Measurements from ENCODE around the gene RUNDC3A. TPM values are rescaled to one million over a fixed set of nuclear protein-coding genes. Genes with fewer than 3 reads are reported as not detected.
"Not testable (repeated sequence)": the region's sequence is repeated elsewhere in the genome, so short reads cannot be mapped to it uniquely, and the experiment has no call there.

The RUNDC3A gene
- total RNA-seq, 1 experiment from 2014 or later = 1.5 TPM

DNA sequence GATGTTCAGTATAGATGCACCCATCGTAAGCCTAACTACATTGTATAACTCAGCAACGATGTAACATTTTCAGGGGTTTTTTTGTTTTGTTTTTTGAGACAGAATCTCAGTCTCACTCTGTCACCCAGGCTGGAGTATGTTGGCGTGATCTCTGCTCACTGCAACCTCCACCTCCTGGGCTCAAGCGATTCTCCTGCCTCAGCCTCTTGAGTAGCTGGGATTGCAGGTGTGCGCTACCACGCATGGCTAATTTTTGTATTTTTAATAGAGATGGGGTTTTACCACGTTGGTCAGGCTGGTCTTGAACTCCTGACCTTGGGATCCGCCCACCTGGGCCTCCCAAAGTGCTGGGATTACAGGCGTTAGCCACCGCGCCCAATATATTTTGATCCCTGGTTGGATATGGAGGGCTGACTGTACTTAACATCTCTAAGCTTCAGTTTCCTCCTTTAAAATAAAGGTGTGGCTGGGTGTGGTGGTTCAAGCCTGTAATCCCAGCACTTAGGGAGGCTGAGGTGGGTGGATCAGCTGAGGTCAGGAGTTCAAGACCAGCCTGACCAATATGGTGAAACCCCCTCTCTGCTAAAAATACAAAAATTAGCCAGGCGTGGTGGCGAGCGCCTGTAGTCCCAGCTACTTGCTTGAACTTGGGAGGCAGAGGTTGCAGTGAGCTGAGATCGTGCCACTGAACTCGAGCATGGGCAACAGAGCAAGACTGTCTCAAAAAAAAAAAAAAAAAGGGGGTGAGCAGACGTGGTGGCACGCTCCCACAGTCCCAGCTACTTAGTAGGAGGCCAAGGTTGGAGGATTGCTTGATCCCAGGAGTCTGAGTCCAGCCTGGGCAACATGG lies 39.0 kb downstream of the RUNDC3A start:
- H4K20me1 ChIP-seq (ENCODE audit: insufficient read depth, low read depth, low read length) = not testable (repeated sequence)

DNA sequence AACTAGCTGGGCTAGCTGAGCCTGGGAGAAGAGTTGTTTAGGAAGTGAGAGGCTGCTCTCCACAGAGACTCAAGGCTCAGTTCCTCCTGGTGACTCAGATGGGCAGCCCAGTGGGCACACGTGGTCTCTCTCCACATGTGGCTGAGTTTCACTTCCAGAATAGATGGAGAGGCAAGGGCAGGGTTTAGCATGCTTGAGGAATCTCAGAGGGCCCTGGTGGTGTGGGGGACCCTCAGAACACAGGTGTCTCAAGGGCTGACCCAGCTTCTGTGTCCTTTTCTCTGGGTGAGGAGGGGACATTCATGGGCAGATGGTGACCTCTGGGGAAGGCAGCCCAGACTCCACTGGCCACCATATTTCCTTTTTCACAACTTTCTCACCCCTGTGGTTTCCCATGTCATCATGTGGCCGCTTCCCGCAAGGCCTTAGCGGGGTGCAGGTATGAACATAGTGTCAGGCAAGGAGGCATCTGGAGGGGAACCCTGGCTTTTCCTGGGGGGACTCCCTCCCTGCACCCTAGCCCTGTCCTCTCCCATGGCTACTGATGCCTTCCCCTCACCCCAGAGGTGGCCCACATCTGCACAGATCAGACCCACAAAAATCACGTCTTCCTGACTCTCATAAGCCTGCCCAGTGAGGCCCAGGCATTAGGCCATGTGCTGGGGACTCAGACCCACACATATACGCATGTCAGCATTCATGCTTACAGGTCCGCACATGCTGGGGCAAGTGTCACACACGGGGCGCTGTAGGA lies 40.0 kb downstream of the RUNDC3A start:
- Histone ChIP-seq H3K27ac (ENCODE audit: low read length) (peak overlapping the region; percentile 95), H3K36me3 (ENCODE audit: insufficient read depth, low read length) (peaks cover 4% of the 10 kb centered on the region), H3K9ac (ENCODE audit: low read length) (peak overlapping the region; percentile 63)

More for the DNA sequence above, 39.0 kb downstream of the RUNDC3A start:
- H3K9ac ChIP-seq (ENCODE audit: low read length) = peak overlapping the region; percentile 63
- peak overlapping the region; percentile 95 for H3K27ac ChIP-seq (ENCODE audit: low read length)
- H3K27me3 ChIP-seq (ENCODE audit: low read length); H3K9me2 ChIP-seq (replicated peaks; ENCODE audit: insufficient read depth, low read length); H3K36me3 ChIP-seq (ENCODE audit: insufficient read depth, low read length); H3K79me2 ChIP-seq (ENCODE audit: low read length); H3K9me3 ChIP-seq (ENCODE audit: low read length): not testable (repeated sequence)
- H3K4me3 ChIP-seq (ENCODE audit: low read length) = peak overlapping the region; percentile 77; the same call in 1 of the 2 replicates
- peak overlapping the region; percentile 90 for H3K4me2 ChIP-seq (ENCODE audit: low read depth, low read length, poor library complexity, severe bottlenecking)
- H3K4me1 ChIP-seq (ENCODE audit: low read length) = peaks cover 43% of the 10 kb centered on the region
- H2AFZ ChIP-seq (ENCODE audit: low read length) = 0 out of 2 replicates have a peak overlapping the region, but pooled peaks have one; percentile 5
- peak; percentile 70 for DNase-seq

DNA sequence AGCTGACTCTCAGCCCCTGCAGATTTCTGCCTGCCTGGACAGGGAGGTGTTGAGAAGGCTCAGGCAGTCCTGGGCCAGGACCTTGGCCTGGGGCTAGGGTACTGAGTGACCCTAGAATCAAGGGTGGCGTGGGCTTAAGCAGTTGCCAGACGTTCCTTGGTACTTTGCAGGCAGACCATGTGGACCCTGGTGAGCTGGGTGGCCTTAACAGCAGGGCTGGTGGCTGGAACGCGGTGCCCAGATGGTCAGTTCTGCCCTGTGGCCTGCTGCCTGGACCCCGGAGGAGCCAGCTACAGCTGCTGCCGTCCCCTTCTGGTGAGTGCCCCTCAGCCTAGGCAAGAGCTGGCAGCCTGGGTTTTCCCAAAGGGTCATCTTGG lies 40.6 kb downstream of the RUNDC3A start:
- Histone ChIP-seq H2AFZ (ENCODE audit: low read length) (no peak overlapping the region), H3K9me3 (ENCODE audit: low read length) (no peaks in the 10 kb centered on the region), H3K4me1 (ENCODE audit: low read length) (peaks cover 46% of the 10 kb centered on the region), H3K9ac (ENCODE audit: low read length) (peak overlapping the region; percentile 63), H3K27ac (ENCODE audit: low read length) (peak overlapping the region; percentile 95), H3K36me3 (ENCODE audit: insufficient read depth, low read length) (peaks cover 4% of the 10 kb centered on the region), H3K4me2 (ENCODE audit: low read depth, low read length, poor library complexity, severe bottlenecking) (peak overlapping the region; percentile 90), H4K20me1 (ENCODE audit: insufficient read depth, low read depth, low read length) (no peaks in the 10 kb centered on the region), H3K4me3 (ENCODE audit: low read length) (no peak overlapping the region), H3K27me3 (ENCODE audit: low read length) (no peaks in the 10 kb centered on the region), H3K79me2 (ENCODE audit: low read length) (peaks cover 8% of the 10 kb centered on the region), H3K9me2 (replicated peaks; ENCODE audit: insufficient read depth, low read length) (no peaks in the 10 kb centered on the region)
- no peak for DNase-seq

More for the DNA sequence above, 40.0 kb downstream of the RUNDC3A start:
- Histone ChIP-seq H3K4me1 (ENCODE audit: low read length) (peaks cover 46% of the 10 kb centered on the region), H2AFZ (ENCODE audit: low read length) (0 out of 2 replicates have a peak overlapping the region, but pooled peaks have one; percentile 5), H3K9me2 (replicated peaks; ENCODE audit: insufficient read depth, low read length) (no peaks in the 10 kb centered on the region), H3K27me3 (ENCODE audit: low read length) (no peaks in the 10 kb centered on the region), H3K4me3 (ENCODE audit: low read length) (peak overlapping the region; percentile 2; the same call in 1 of the 2 replicates), H3K9me3 (ENCODE audit: low read length) (no peaks in the 10 kb centered on the region), H3K79me2 (ENCODE audit: low read length) (peaks cover 8% of the 10 kb centered on the region), H4K20me1 (ENCODE audit: insufficient read depth, low read depth, low read length) (no peaks in the 10 kb centered on the region), H3K4me2 (ENCODE audit: low read depth, low read length, poor library complexity, severe bottlenecking) (peak overlapping the region; percentile 90)
- DNase-seq = peak; percentile 93

DNA sequence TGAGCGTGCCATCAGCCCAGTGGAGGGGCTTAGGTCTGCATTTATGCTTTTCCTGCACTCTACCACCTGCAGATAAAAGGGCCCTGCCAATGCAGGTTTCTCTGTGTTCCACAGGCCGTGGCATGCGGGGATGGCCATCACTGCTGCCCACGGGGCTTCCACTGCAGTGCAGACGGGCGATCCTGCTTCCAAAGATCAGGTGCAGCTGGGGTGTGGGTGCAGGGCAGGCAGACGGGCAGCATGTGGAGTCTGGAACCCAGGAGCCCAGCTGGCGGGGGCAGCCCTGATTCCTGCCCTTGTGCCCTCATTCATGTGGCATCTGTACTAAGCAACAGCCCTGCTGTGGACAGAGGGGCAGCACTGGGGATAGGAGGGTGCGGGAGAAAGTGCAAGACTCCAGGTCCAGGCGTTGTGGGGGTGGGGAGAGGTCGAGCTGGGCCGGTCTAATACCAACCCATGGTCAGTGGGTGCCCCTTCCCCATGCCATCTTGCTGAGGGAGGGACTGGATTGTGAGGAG lies 41.2 kb downstream of the RUNDC3A start:
- Histone ChIP-seq H3K4me3 (ENCODE audit: low read length) (no peak overlapping the region), H3K27ac (ENCODE audit: low read length) (peak overlapping the region; percentile 95), H3K9me3 (ENCODE audit: low read length) (no peaks in the 10 kb centered on the region), H3K9me2 (replicated peaks; ENCODE audit: insufficient read depth, low read length) (no peaks in the 10 kb centered on the region), H3K4me2 (ENCODE audit: low read depth, low read length, poor library complexity, severe bottlenecking) (no peak overlapping the region), H2AFZ (ENCODE audit: low read length) (no peak overlapping the region), H3K9ac (ENCODE audit: low read length) (no peak overlapping the region), H3K4me1 (ENCODE audit: low read length) (peaks cover 42% of the 10 kb centered on the region), H3K36me3 (ENCODE audit: insufficient read depth, low read length) (peaks cover 4% of the 10 kb centered on the region), H3K79me2 (ENCODE audit: low read length) (peaks cover 8% of the 10 kb centered on the region), H4K20me1 (ENCODE audit: insufficient read depth, low read depth, low read length) (no peaks in the 10 kb centered on the region), H3K27me3 (ENCODE audit: low read length) (no peaks in the 10 kb centered on the region)
- no peak for DNase-seq

DNA sequence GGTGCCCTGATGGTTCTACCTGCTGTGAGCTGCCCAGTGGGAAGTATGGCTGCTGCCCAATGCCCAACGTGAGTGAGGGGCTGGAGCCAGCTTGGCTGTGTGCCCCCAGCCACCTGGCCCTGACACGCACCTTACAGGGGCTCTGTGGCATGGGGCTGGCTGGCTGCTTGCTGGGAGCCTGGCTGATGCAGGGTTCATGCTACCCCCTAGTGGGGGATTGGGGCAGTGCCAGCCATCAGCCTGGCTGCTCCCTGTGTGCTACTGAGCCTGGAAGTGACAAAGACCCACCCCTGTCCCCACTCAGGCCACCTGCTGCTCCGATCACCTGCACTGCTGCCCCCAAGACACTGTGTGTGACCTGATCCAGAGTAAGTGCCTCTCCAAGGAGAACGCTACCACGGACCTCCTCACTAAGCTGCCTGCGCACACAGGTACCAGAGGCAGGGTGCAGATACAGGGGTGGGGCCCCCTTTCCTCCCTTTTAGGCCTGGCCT lies 42.4 kb downstream of the RUNDC3A start:
- peaks cover 7% of the 10 kb centered on the region for H3K79me2 ChIP-seq (ENCODE audit: low read length)
- no peaks in the 10 kb centered on the region for H4K20me1 ChIP-seq (ENCODE audit: insufficient read depth, low read depth, low read length)
- no peaks in the 10 kb centered on the region for H3K27me3 ChIP-seq (ENCODE audit: low read length)
- H3K4me1 ChIP-seq (ENCODE audit: low read length) = peaks cover 40% of the 10 kb centered on the region
- H2AFZ ChIP-seq (ENCODE audit: low read length) = no peak overlapping the region
- H3K4me2 ChIP-seq (ENCODE audit: low read depth, low read length, poor library complexity, severe bottlenecking) = no peak overlapping the region
- H3K9me2 ChIP-seq (replicated peaks; ENCODE audit: insufficient read depth, low read length) = no peaks in the 10 kb centered on the region
- no peaks in the 10 kb centered on the region for H3K9me3 ChIP-seq (ENCODE audit: low read length)
- peaks cover 4% of the 10 kb centered on the region for H3K36me3 ChIP-seq (ENCODE audit: insufficient read depth, low read length)
- no peak overlapping the region for H3K4me3 ChIP-seq (ENCODE audit: low read length)
- no peak overlapping the region for H3K9ac ChIP-seq (ENCODE audit: low read length)
- DNase-seq = peak; percentile 90
- H3K27ac ChIP-seq (ENCODE audit: low read length) = no peak overlapping the region

DNA sequence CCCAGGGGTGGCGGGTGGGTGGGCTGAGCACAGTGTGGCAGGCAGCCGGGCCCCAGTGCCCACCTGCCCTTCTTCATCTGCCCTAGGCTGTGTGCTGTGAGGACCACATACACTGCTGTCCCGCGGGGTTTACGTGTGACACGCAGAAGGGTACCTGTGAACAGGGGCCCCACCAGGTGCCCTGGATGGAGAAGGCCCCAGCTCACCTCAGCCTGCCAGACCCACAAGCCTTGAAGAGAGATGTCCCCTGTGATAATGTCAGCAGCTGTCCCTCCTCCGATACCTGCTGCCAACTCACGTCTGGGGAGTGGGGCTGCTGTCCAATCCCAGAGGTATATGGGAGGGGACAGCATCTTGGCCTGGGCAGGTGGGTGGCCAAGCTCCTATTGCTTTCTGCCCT lies 43.1 kb downstream of the RUNDC3A start:
- Histone ChIP-seq H3K36me3 (ENCODE audit: insufficient read depth, low read length) (peaks cover 4% of the 10 kb centered on the region), H3K79me2 (ENCODE audit: low read length) (peaks cover under 1% of the 10 kb centered on the region; the same call in 1 of the 2 replicates), H3K9ac (ENCODE audit: low read length) (no peak overlapping the region), H4K20me1 (ENCODE audit: insufficient read depth, low read depth, low read length) (no peaks in the 10 kb centered on the region), H3K9me2 (replicated peaks; ENCODE audit: insufficient read depth, low read length) (no peaks in the 10 kb centered on the region), H3K27ac (ENCODE audit: low read length) (no peak overlapping the region), H2AFZ (ENCODE audit: low read length) (no peak overlapping the region), H3K4me2 (ENCODE audit: low read depth, low read length, poor library complexity, severe bottlenecking) (no peak overlapping the region), H3K4me1 (ENCODE audit: low read length) (peaks cover 33% of the 10 kb centered on the region), H3K9me3 (ENCODE audit: low read length) (no peaks in the 10 kb centered on the region), H3K27me3 (ENCODE audit: low read length) (no peaks in the 10 kb centered on the region), H3K4me3 (ENCODE audit: low read length) (no peak overlapping the region)
- no peak for DNase-seq

DNA sequence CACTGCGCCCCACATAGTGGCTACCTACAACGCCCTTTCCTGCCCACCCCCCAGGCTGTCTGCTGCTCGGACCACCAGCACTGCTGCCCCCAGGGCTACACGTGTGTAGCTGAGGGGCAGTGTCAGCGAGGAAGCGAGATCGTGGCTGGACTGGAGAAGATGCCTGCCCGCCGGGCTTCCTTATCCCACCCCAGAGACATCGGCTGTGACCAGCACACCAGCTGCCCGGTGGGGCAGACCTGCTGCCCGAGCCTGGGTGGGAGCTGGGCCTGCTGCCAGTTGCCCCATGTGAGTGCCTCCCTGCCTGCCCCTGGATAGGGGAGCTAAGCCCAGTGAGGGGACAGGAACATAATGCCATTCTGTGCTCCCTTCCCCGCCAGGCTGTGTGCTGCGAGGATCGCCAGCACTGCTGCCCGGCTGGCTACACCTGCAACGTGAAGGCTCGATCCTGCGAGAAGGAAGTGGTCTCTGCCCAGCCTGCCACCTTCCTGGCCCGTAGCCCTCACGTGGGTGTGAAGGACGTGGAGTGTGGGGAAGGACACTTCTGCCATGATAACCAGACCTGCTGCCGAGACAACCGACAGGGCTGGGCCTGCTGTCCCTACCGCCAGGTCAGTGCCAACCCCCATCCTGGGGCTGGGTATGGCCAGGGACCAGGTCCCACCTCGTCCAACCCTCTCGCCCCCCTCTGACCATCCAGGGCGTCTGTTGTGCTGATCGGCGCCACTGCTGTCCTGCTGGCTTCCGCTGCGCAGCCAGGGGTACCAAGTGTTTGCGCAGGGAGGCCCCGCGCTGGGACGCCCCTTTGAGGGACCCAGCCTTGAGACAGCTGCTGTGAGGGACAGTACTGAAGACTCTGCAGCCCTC lies 43.8 kb downstream of the RUNDC3A start:
- H3K27me3 ChIP-seq (ENCODE audit: low read length) = no peaks in the 10 kb centered on the region
- H3K27ac ChIP-seq (ENCODE audit: low read length) = no peak overlapping the region
- no peak overlapping the region for H3K4me3 ChIP-seq (ENCODE audit: low read length)
- peaks cover 26% of the 10 kb centered on the region for H3K4me1 ChIP-seq (ENCODE audit: low read length)
- peaks cover 4% of the 10 kb centered on the region for H3K36me3 ChIP-seq (ENCODE audit: insufficient read depth, low read length)
- no peaks in the 10 kb centered on the region for H3K79me2 ChIP-seq (ENCODE audit: low read length)
- no peaks in the 10 kb centered on the region for H4K20me1 ChIP-seq (ENCODE audit: insufficient read depth, low read depth, low read length)
- no peak overlapping the region for H3K9ac ChIP-seq (ENCODE audit: low read length)
- H3K9me3 ChIP-seq (ENCODE audit: low read length) = no peaks in the 10 kb centered on the region
- H3K4me2 ChIP-seq (ENCODE audit: low read depth, low read length, poor library complexity, severe bottlenecking) = no peak overlapping the region
- H3K9me2 ChIP-seq (replicated peaks; ENCODE audit: insufficient read depth, low read length) = no peaks in the 10 kb centered on the region
- no peak overlapping the region for H2AFZ ChIP-seq (ENCODE audit: low read length)
- no peak for DNase-seq

Data from Karpas-422 (cell line).